Peyer's patch (tissue), 4 donors: ENCODE data around the gene GPR158.

Source experiments
- CTCF ChIP-seq, 6 experiments: fragments of 450-650 bp in 4 of 6; fragments of 200-600 bp in 2 of 6; sonication (generic) in 1 of 6; IDR thresholded peaks; one replicate each; pipeline ENCODE4 v1.5.1; 2017 to 2019; ENCODE audit warnings: antibody characterized with exemption in 6 of 6, mild to moderate bottlenecking in 3 of 6, moderate library complexity in 1 of 6
- POLR2A ChIP-seq, 2 donors: fragments of 450-650 bp; IDR thresholded peaks; one replicate each; pipeline ENCODE4 v1.5.1; 2017; ENCODE audit warnings: antibody characterized with exemption in 2 of 2, mild to moderate bottlenecking in 2 of 2, moderate library complexity in 2 of 2

GRCh38 chr10:25178411-25178810 lies 3.6 kb downstream of the GPR158 start:
- no peak for TF ChIP-seq CTCF (IDR thresholded peaks at IDR 0.05)
- no peak for TF ChIP-seq POLR2A (IDR thresholded peaks at IDR 0.05)
